ENCODE measurements around the gene TAP2. TPM values are rescaled to one million over a fixed set of nuclear protein-coding genes. Genes with fewer than 3 reads are reported as not detected.
"Not testable (repeated sequence)": the region's sequence is repeated elsewhere in the genome, so short reads cannot be mapped to it uniquely, and the experiment has no call there.

The TAP2 gene
- total and polyA plus RNA-seq, 4 donors: 2.5 to 48.1 (median 26.1) TPM

DNA sequence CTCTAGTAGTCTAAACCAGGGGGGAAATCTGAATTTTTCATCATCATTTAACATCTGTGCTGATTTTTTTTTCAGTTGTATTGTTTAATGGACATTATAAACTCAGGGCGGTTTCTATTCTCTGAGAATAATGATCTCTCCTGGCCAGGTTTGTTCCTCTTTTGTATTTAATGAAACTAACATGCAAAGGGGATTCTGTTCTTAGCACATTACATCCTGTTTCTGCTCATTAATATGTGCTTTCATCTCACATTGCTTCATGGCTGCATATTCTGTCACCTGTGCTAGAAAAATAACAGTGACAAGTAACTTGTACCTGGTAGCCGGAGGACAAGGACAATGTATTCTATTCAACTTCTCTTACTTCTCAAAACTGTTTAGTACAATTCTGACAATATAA is 22.5 kb downstream of the TAP2 start:
- DNase-seq: no peak
- no peaks in the 10 kb centered on the region for H3K4me1 ChIP-seq (ENCODE audit: control insufficient read depth in 1 of 2, insufficient read depth in 2 of 2, low read length in 2 of 2)
- intact Hi-C loops (cut with DNase I): no loop called here
- H3K27ac ChIP-seq (ENCODE audit: low read depth in 1 of 2, low read length in 2 of 2): no peak overlapping the region
- H3K36me3 ChIP-seq (ENCODE audit: control insufficient read depth in 1 of 2, insufficient read depth in 2 of 2, low read length in 1 of 2): no peaks in the 10 kb centered on the region
- no peaks in the 10 kb centered on the region for H3K9me3 ChIP-seq (ENCODE audit: control insufficient read depth, low read length)
- no peaks in the 10 kb centered on the region for H3K27me3 ChIP-seq (ENCODE audit: control insufficient read depth in 1 of 2, insufficient read depth in 2 of 2, low read length in 1 of 2)
- no peak for ATAC-seq (ENCODE audit: low FRiP score)
- H3K4me3 ChIP-seq (ENCODE audit: low read length in 2 of 2): no peak overlapping the region
- WGBS, 2 donors: 94 to 97% methylated on average over 2 of the region's 2 CpGs

DNA sequence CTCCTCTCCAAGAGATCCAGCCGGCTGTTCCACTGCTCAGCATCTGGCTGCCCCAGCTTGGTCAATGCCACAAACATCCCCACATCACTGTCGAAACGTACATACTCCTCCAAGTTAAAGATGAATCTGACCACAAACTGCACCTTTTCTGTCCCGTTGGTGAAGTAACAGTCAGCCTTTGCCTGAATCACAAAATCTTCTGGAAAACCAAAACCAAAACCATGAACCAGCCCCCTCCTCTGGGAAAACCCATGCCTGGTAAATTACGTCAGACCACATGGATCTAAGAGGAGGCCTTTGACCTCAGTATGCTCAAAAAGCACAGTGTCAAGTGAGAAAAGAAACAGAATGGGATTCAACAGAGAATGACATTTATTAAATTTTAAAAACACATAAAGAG is 23.4 kb downstream of the TAP2 start:
- intact Hi-C loops (cut with DNase I): no loop called here
- ATAC-seq (ENCODE audit: low FRiP score) (no peak), DNase-seq (no peak)
- H3K27ac ChIP-seq (ENCODE audit: low read depth in 1 of 2, low read length in 2 of 2): no peak overlapping the region
- WGBS, 2 donors: 57 to 71% methylated on average over 5 of the region's 5 CpGs
- H3K36me3 ChIP-seq (ENCODE audit: control insufficient read depth in 1 of 2, insufficient read depth in 2 of 2, low read length in 1 of 2): no peaks in the 10 kb centered on the region
- H3K4me3 ChIP-seq (ENCODE audit: low read length in 2 of 2): no peak overlapping the region
- no peaks in the 10 kb centered on the region for H3K27me3 ChIP-seq (ENCODE audit: control insufficient read depth in 1 of 2, insufficient read depth in 2 of 2, low read length in 1 of 2)
- H3K9me3 ChIP-seq (ENCODE audit: control insufficient read depth, low read length): no peaks in the 10 kb centered on the region
- no peaks in the 10 kb centered on the region for H3K4me1 ChIP-seq (ENCODE audit: control insufficient read depth in 1 of 2, insufficient read depth in 2 of 2, low read length in 2 of 2)

DNA sequence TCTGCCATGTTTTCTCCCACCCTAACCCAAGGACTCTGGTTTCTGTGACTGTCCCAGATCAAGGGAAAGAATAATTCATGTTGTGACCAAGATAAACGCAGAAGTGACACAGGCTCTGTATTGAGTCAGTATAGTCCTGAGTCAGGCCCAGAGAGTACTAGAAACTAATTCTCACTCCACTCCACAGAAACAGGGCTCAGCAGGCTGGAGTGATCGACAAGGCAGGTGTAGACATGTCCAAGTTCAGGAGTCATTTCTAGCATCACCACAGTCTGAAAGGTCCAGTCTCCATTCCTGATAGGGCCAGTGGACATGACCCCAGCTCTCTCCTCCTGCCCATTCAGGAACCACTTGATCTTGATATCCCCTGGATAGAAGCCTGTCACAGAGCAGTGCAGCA is 24.4 kb downstream of the TAP2 start:
- H3K4me1 ChIP-seq (ENCODE audit: control insufficient read depth in 1 of 2, insufficient read depth in 2 of 2, low read length in 2 of 2): no peaks in the 10 kb centered on the region
- no peak overlapping the region for H3K4me3 ChIP-seq (ENCODE audit: low read length in 2 of 2)
- intact Hi-C loops (cut with DNase I): no loop called here
- no peak for ATAC-seq (ENCODE audit: low FRiP score)
- H3K27ac ChIP-seq (ENCODE audit: low read depth in 1 of 2, low read length in 2 of 2): no peak overlapping the region
- no peaks in the 10 kb centered on the region for H3K27me3 ChIP-seq (ENCODE audit: control insufficient read depth in 1 of 2, insufficient read depth in 2 of 2, low read length in 1 of 2)
- DNase-seq: no peak
- no peaks in the 10 kb centered on the region for H3K9me3 ChIP-seq (ENCODE audit: control insufficient read depth, low read length)
- WGBS, 2 donors: 90 to 92% methylated on average over 2 of the region's 2 CpGs
- no peaks in the 10 kb centered on the region for H3K36me3 ChIP-seq (ENCODE audit: control insufficient read depth in 1 of 2, insufficient read depth in 2 of 2, low read length in 1 of 2)

DNA sequence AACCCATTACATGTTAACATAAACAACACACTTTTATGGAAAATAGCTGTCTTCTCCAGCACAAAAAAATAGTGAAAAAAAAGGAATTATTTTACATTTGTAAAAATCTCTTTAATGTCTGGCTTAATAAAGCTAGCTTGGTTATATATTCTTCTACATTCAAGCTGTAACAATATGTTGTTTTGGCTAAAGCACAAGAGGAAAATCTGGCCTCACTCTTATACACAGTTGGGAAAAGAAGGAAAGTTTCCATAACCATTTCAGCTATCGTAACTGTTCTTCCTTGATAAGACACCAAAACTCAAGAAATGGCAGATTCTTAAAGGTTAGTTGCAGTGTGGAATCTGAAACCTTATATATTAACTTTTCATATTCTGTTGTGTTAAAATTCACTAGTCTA is 29.4 kb downstream of the TAP2 start:
- peaks cover 0 to 3% of the 10 kb centered on the region in 2 donors for H3K27me3 ChIP-seq (ENCODE audit: control insufficient read depth in 1 of 2, insufficient read depth in 2 of 2, low read length in 1 of 2)
- ATAC-seq (ENCODE audit: low FRiP score): no peak
- H3K36me3 ChIP-seq (ENCODE audit: control insufficient read depth in 1 of 2, insufficient read depth in 2 of 2, low read length in 1 of 2): no peaks in the 10 kb centered on the region
- DNase-seq: no peak
- WGBS, 2 donors: 3 to 39% methylated on average over 1 of the region's 1 CpG
- no peaks in the 10 kb centered on the region for H3K9me3 ChIP-seq (ENCODE audit: control insufficient read depth, low read length)
- no peaks in the 10 kb centered on the region for H3K4me1 ChIP-seq (ENCODE audit: control insufficient read depth in 1 of 2, insufficient read depth in 2 of 2, low read length in 2 of 2)
- intact Hi-C loops (cut with DNase I): no loop called here
- H3K4me3 ChIP-seq (ENCODE audit: low read length in 2 of 2): no peak overlapping the region
- no peak overlapping the region for H3K27ac ChIP-seq (ENCODE audit: low read depth in 1 of 2, low read length in 2 of 2)

DNA sequence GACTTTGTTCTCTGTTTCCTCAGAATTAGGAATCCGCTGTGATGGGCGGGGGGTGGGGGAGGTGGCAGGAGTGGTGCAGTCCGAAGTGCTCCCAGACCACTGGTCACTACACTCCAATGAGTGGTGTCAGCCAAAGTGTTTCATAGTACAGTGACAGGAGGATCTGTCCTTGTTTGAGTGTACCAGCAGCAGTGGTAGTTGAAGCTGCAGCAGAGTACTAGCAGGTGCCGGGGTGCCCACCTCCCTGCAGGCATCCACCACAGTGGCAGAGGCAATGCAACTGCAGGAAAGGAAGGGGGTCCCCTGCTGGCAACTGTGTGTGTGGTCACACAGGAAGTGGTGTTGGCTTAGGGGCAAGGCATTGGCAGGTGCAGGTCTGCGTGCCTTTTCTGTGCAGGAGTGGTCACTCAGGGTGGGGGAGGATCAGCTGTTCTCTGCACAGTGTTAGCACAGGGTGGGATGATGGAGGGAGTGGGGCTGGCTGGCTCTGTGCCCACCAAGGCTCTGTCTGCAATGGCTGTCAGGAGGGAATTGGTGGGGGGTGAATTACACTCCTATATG is 31.4 kb downstream of the TAP2 start:
- H3K27ac ChIP-seq (ENCODE audit: low read depth in 1 of 2, low read length in 2 of 2): no peak overlapping the region
- peaks cover 0 to 3% of the 10 kb centered on the region in 2 donors for H3K27me3 ChIP-seq (ENCODE audit: control insufficient read depth in 1 of 2, insufficient read depth in 2 of 2, low read length in 1 of 2)
- WGBS, 2 donors: 71 to 75% methylated on average over 5 of the region's 5 CpGs
- intact Hi-C loops (cut with DNase I): no loop called here
- H3K4me3 ChIP-seq (ENCODE audit: low read length in 2 of 2): no peak overlapping the region
- no peaks in the 10 kb centered on the region for H3K36me3 ChIP-seq (ENCODE audit: control insufficient read depth in 1 of 2, insufficient read depth in 2 of 2, low read length in 1 of 2)
- DNase-seq: no peak
- H3K4me1 ChIP-seq (ENCODE audit: control insufficient read depth in 1 of 2, insufficient read depth in 2 of 2, low read length in 2 of 2): no peaks in the 10 kb centered on the region
- no peak for ATAC-seq (ENCODE audit: low FRiP score)
- H3K9me3 ChIP-seq (ENCODE audit: control insufficient read depth, low read length): no peaks in the 10 kb centered on the region

DNA sequence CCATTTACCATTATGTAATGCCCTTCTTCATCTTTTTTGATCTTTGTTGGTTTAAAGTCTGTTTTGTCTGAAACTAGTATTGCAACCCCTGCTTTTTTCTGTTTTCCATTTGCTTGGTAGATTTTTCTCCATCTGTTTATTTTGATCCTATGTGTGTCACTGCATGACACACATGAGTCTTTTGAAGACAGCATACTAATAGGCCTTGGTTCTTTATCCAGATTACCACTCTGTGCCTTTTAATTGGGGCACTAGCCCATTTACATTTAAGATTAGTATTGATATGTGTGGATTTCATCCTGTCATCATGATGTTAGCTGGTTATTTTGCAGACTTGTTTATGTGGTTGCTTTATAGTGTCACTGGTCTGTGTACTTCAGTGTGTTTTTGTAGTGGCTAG is 33.1 kb downstream of the TAP2 start:
- intact Hi-C loops (cut with DNase I); ATAC-seq (ENCODE audit: low FRiP score); H3K27me3 ChIP-seq (ENCODE audit: control insufficient read depth in 1 of 2, insufficient read depth in 2 of 2, low read length in 1 of 2); H3K9me3 ChIP-seq (ENCODE audit: control insufficient read depth, low read length); H3K36me3 ChIP-seq (ENCODE audit: control insufficient read depth in 1 of 2, insufficient read depth in 2 of 2, low read length in 1 of 2); DNase-seq; H3K4me1 ChIP-seq (ENCODE audit: control insufficient read depth in 1 of 2, insufficient read depth in 2 of 2, low read length in 2 of 2); H3K4me3 ChIP-seq (ENCODE audit: low read length in 2 of 2); H3K27ac ChIP-seq (ENCODE audit: low read depth in 1 of 2, low read length in 2 of 2): not testable (repeated sequence)

DNA sequence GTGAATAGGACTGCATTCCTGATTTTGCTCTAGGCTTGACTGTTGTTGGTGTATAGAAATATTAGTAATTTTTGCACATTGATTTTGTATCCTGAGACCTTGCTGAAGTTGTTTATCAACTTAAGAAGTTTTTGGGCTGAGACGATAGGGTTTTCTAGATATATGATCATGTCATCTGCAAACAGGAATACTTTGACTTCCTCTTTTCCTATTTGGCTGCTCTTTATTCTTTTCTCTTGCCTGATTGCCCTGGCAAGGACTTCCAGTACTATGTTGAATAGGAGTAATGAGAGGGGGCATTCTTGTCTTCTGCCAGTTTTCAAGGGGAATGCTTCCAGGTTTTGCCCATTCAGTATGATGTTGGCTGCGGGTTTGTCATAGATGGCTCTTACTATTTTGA is 35.1 kb downstream of the TAP2 start:
- no peak for DNase-seq
- H3K4me3 ChIP-seq (ENCODE audit: low read length in 2 of 2): no peak overlapping the region
- H3K27ac ChIP-seq (ENCODE audit: low read depth in 1 of 2, low read length in 2 of 2): no peak overlapping the region
- no peaks in the 10 kb centered on the region for H3K27me3 ChIP-seq (ENCODE audit: control insufficient read depth in 1 of 2, insufficient read depth in 2 of 2, low read length in 1 of 2)
- H3K9me3 ChIP-seq (ENCODE audit: control insufficient read depth, low read length): peaks cover 2% of the 10 kb centered on the region
- H3K4me1 ChIP-seq (ENCODE audit: control insufficient read depth in 1 of 2, insufficient read depth in 2 of 2, low read length in 2 of 2): no peaks in the 10 kb centered on the region
- ATAC-seq (ENCODE audit: low FRiP score): no peak
- intact Hi-C loops (cut with DNase I): no loop called here
- 35 to 82% methylated on average over 2 of the region's 2 CpGs for WGBS, 2 donors
- no peaks in the 10 kb centered on the region for H3K36me3 ChIP-seq (ENCODE audit: control insufficient read depth in 1 of 2, insufficient read depth in 2 of 2, low read length in 1 of 2)

DNA sequence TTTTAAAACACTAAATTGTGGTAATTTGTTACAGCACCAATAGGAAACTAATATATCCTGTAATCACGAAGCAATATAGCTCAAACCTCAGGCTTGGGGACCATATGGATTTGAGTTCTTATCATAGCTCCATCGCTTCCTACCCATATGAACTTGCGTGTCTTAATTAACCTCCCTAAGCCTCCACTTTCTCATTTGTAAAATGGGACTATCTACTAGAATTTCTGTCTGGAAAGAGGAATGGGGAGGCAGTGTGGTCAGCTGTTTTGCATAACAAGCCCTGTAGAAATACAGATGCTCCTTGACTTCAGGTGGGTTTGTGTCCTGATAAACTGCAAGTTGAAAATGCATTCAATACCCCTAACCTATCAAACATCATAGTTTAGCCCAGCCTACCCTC is 38.8 kb downstream of the TAP2 start:
- H3K27ac ChIP-seq (ENCODE audit: low read depth in 1 of 2, low read length in 2 of 2): no peak overlapping the region
- WGBS, 2 donors: 80 to 93% methylated on average over 3 of the region's 3 CpGs

DNA sequence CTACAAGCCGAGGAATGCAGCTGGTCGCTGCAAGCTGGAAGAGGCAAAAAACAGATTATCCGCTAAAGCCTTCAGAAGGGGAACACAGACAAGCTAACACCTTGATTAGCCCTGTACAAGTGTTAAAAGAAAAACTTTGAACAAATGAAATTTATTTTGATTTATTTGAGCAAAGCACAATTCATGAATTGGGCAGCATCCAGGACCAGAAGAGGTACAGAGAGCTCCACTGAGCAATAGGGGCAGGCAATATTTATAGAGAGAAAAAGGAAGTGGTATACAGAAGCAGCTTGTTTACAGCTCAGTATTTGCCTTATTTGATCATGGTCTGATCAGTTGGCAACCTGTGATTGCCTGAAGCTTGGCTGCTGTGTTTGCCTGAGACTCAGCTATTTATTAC is 39.4 kb downstream of the TAP2 start:
- Histone ChIP-seq H3K27ac (ENCODE audit: low read depth in 1 of 2, low read length in 2 of 2) (no peak overlapping the region), H3K4me3 (ENCODE audit: low read length in 2 of 2) (no peak overlapping the region), H3K36me3 (ENCODE audit: control insufficient read depth in 1 of 2, insufficient read depth in 2 of 2, low read length in 1 of 2) (no peaks in the 10 kb centered on the region), H3K27me3 (ENCODE audit: control insufficient read depth in 1 of 2, insufficient read depth in 2 of 2, low read length in 1 of 2) (no peaks in the 10 kb centered on the region), H3K4me1 (ENCODE audit: control insufficient read depth in 1 of 2, insufficient read depth in 2 of 2, low read length in 2 of 2) (no peaks in the 10 kb centered on the region), H3K9me3 (ENCODE audit: control insufficient read depth, low read length) (peaks cover 2% of the 10 kb centered on the region)
- ATAC-seq (ENCODE audit: low FRiP score) (no peak), DNase-seq (no peak)
- intact Hi-C loops (cut with DNase I): loop anchor here (5.0 kb wide), 1 partner anchor 382 kb away; no protein-coding TSS in a partner anchor
- WGBS, 2 donors: 92 to 98% methylated on average over 3 of the region's 3 CpGs

More for the DNA sequence above, 38.8 kb downstream of the TAP2 start:
- H3K27me3 ChIP-seq (ENCODE audit: control insufficient read depth in 1 of 2, insufficient read depth in 2 of 2, low read length in 1 of 2): no peaks in the 10 kb centered on the region
- H3K36me3 ChIP-seq (ENCODE audit: control insufficient read depth in 1 of 2, insufficient read depth in 2 of 2, low read length in 1 of 2): no peaks in the 10 kb centered on the region
- H3K4me3 ChIP-seq (ENCODE audit: low read length in 2 of 2): no peak overlapping the region
- ATAC-seq (ENCODE audit: low FRiP score) (no peak), DNase-seq (no peak)
- H3K9me3 ChIP-seq (ENCODE audit: control insufficient read depth, low read length): peaks cover 2% of the 10 kb centered on the region
- intact Hi-C loops (cut with DNase I): loop anchor here (5.0 kb wide), 1 partner anchor 382 kb away; no protein-coding TSS in a partner anchor
- no peaks in the 10 kb centered on the region for H3K4me1 ChIP-seq (ENCODE audit: control insufficient read depth in 1 of 2, insufficient read depth in 2 of 2, low read length in 2 of 2)
